ENCODE results near the gene GPR153. TPM values are rescaled to one million over a fixed set of nuclear protein-coding genes. Genes with fewer than 3 reads are reported as not detected.

Gene GPR153
- polyA plus RNA-seq, 1 donor = 17.2 TPM

- no peak for DNase-seq (ENCODE audit: low read depth)
These were observed 11.8 kb downstream of the GPR153 start for GRCh38 chr1:6248932-6249738.

GRCh38 chr1:6248161-6248776 is 12.6 kb downstream of the GPR153 start:
- DNase-seq (ENCODE audit: low read depth) = no peak

- no peak for DNase-seq (ENCODE audit: low read depth)
These were observed 13.2 kb downstream of the GPR153 start for GRCh38 chr1:6247651-6248050.

- no peak for DNase-seq (ENCODE audit: low read depth)
These were observed 14.1 kb downstream of the GPR153 start for GRCh38 chr1:6246497-6247467.

DNA sequence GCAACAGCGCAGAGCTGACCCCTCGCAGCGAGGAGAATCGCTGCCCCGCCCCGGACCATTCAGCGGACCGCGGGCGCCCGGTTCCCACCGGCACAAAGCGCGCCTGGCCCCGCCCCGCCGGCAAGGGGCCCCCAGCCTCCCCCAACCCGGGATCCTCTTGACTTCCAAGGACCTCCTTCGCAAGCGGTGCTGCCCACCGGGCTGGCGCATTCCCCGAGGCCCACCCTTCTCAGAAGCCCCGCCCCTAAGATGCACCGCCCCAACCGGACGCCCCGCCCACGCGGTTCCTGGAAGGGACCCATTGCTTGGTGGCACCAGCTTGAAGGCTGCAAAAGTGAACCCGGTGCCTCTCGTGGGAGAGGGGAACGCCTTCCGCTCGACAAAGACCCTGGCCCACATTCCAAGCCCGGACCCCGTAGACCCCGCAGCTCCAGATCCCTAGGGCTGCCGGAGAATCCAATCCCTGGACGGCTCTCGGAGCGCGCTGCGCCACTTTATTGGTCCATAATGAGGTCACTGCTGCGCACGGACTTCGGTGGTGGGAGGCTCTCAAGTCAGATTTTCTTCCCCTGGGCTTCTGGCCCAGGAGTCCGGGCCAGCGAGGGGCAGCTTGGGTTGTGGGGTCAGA is 14.9 kb downstream of the GPR153 start:
- no peak for DNase-seq (ENCODE audit: low read depth)

DNA sequence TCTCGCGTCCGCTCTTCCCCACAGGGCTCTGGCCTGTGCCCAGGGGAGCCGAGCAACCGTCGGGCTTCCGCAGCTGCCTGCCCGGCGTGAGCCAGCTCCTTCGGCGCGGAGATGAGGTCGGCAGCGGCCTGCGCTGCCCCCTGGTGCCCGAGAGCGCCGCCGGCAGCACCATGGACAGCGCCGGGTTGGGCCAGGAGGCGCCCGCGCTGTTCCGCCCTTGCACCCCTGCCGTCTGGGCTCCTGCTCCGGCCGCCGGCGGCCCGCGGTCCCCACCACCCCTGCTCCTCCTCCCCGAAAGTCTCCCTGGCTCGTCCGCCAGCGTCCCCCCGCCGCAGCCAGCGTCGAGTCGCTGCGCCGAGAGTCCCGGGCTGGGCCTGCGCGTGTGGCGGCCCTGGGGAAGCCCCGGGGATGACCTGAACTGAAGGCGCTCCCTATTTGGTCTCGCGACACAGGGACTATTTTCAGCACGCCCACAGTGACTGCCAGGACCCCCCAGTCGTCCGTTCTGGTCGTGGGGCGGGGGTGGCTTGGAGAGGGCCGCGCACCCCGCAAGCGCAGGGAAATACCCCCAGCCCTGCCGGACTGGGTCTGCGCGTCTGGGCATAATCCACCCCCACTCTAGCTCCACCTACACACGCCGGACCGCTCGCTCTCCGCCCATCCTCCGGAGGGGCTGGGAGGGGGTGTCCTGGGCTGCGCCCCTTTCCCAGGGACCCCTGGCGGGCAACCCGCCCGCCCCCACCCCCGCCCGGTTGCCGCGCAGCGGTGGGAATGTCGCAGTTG is 15.6 kb downstream of the GPR153 start:
- peak; percentile 47 for DNase-seq (ENCODE audit: low read depth)

GRCh38 chr1:6244401-6245049 is 16.4 kb downstream of the GPR153 start:
- no peak for DNase-seq (ENCODE audit: low read depth)

- no peak for DNase-seq (ENCODE audit: low read depth)
These were observed 16.9 kb downstream of the GPR153 start, which contains the start of gene HES3 for GRCh38 chr1:6243993-6244392. TSS of gene HES3 (plus strand) at chr1:6244179. CDS start at chr1:6244366, 187 bp downstream.

DNA sequence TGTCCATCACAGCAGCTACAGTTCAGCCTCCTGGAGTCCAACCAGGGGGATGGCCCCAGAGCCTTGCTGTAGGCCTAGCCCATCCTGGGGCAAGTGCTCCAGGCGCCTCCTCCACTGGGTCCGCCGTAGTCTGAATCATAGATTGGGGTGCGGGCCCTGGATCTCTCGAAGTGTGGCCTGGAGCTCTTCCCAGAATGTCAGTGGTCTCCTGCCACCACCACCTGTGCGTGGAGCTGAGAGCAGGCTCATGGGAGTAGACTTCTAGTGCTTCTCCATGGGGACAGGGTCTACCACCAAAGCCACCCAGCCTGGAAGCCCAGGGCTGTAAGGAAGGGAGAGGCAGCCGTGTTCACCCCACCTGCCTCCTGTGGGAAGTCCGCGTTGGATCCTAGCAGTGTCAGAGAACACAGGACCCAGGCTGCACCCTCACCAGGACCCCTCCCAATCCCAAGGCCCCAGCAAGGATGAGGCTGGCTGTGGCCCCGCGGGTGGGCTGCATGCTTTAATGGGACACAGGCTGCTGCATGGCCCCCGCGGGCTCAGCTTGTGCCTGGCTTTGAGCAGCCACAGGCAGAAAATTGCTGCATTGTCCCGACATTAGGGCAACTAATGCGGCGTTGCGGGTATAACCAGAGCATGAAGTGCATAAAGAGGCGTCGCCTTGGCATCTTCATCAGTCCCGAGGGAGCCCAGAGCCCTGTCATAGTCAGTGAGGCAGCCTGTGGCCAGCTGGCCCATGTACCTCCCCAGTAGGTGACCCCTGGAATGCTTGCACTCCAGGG is 17.7 kb downstream of the GPR153 start:
- DNase-seq (ENCODE audit: low read depth) = no peak

- no peak for DNase-seq (ENCODE audit: low read depth)
These were observed 18.8 kb downstream of the GPR153 start for GRCh38 chr1:6241887-6242740.

GRCh38 chr1:6241107-6241886 is 19.6 kb downstream of the GPR153 start:
- DNase-seq (ENCODE audit: low read depth) = no peak

DNA sequence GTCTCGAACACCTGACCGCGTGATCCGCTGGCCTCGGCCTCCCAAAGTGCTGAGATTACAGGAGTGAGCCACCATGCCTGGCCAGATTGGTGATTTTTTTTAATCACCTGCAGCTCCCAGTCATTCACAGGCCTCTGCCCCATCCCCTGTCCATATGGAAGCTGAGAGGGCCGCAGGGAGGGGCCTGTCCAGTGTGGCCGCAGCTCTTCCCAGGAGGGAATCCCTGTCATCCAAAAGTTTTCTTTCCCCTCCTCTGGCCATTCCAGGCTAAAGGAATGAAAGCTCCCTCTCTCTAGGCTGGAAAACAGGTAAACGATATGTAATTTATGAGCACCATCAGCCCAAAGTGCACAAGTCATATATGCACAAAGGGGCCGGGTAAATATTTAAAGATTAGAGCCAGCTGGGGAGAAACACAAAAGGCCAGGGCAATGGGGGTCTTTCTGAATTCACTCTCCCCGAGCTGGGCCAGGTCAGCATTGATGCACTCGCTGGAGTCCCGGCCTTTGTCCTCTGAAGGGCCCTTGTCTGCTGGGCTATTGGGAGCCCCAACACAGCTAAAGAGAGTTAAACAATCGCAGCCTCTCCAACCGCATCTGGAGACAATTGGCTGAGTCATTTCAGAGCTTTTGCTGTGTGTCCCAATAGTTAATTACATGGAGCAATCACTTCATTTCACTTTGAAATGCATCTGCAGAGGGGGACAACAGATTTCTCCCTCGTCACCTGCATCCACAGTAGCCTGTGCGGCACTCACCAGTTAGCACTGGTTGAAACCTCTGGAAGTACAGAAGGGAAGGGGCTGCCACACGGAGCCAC is 20.7 kb downstream of the GPR153 start:
- no peak for DNase-seq (ENCODE audit: low read depth)

- no peak for DNase-seq (ENCODE audit: low read depth)
These were observed 21.6 kb downstream of the GPR153 start for GRCh38 chr1:6239213-6239752.

DNA sequence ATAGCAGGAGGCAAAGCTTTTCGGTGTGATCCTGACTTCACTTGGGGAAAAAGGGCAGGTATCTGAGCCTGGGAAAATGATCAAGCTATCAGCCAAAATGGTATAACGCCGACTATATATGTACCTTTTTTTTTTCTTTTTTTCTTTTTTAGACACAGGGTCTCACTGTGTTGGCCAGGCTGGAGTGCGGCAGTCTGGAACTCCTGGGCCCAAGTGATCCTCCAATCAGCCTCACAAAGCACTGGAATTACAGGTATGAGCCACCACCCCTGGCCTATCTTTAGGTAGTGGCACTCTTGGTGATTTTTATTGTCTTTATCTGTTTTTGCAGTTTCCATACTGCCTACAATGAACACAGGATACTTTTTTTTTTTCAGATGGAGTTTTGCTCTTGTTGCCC is 23.8 kb downstream of the GPR153 start:
- DNase-seq (ENCODE audit: low read depth) = no peak

DNA sequence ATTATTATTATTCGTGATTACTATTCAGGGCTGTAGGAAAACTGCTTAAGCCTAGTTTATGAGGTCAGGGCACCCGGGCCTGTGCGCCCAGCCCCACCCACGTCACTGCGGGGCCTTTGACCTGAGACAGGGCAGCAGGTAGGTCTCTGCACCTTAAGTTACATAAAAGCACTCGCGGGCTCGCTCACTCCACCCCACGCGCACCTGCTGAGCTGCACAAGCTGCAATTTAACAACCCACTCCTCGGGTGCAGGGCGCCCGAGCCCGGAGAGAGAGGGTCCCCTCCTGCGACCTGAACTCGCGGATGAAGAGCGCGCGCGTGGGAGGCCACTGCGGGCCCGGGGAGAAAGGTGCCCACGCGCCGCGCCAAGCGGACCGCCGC is 25.6 kb downstream of the GPR153 start:
- DNase-seq (ENCODE audit: low read depth) = no peak

GRCh38 chr1:6234502-6235295 is 26.2 kb downstream of the GPR153 start:
- DNase-seq (ENCODE audit: low read depth) = no peak

Measured in forelimb muscle (tissue), 1 donor.